T47D (cell line): ENCODE measurements around the gene SLC24A4.

ENCODE experiments used
- DNase-seq, 2 experiments: peaks; one replicate each; pipeline versions ENCODE4 v3.0.0 to v3.0.0-alpha.2; 2011 to 2012; ENCODE audit warnings: low read depth in 1 of 2, low spot score in 1 of 2
- JUND ChIP-seq: IDR thresholded peaks from 2 replicates; pipeline ENCODE4 v1.6.1; 2012; ENCODE audit warnings: low read depth
- in situ Hi-C: cut with HindIII; loops from 2 replicates; pipeline ENCODE4 v1.10.0; 2016; ENCODE audit warnings: low sequenced_read_pairs, low pct_unique_long_range_greater_than_20kb

SLC24A4 gene

GRCh38 chr14:92517761-92518160 lies 194.8 kb downstream of the SLC24A4 start:
- in situ Hi-C loops, result no loop called here

GRCh38 chr14:92519246-92520101 lies 196.5 kb downstream of the SLC24A4 start:
- TF ChIP-seq JUND, result no peak
- DNase-seq, result no peak
- in situ Hi-C loops, result no loop called here

More at GRCh38 chr14:92517761-92518160, 194.8 kb downstream of the SLC24A4 start:
- DNase-seq, result no peak
- TF ChIP-seq JUND, result no peak

GRCh38 chr14:92520102-92521057 lies 197.4 kb downstream of the SLC24A4 start:
- TF ChIP-seq JUND, result no peak
- no peak for DNase-seq
- in situ Hi-C loops, result no loop called here

GRCh38 chr14:92521058-92521415 lies 198.1 kb downstream of the SLC24A4 start:
- no peak for DNase-seq
- no peak for TF ChIP-seq JUND
- in situ Hi-C loops, result no loop called here

GRCh38 chr14:92523752-92524151 lies 200.8 kb downstream of the SLC24A4 start:
- TF ChIP-seq JUND, result no peak
- DNase-seq, result no peak
- in situ Hi-C loops, result no loop called here

GRCh38 chr14:92524602-92525185 lies 201.7 kb downstream of the SLC24A4 start:
- in situ Hi-C loops, result no loop called here
- DNase-seq, result no peak
- TF ChIP-seq JUND, result no peak

GRCh38 chr14:92525322-92526095 lies 202.5 kb downstream of the SLC24A4 start:
- TF ChIP-seq JUND, result no peak
- DNase-seq, result no peak
- in situ Hi-C loops, result no loop called here

GRCh38 chr14:92527721-92528120 lies 204.8 kb downstream of the SLC24A4 start:
- in situ Hi-C loops, result no loop called here
- no peak for DNase-seq
- TF ChIP-seq JUND, result no peak

- in situ Hi-C loops, result no loop called here
- no peak for TF ChIP-seq JUND
- no peak for DNase-seq
Observed at GRCh38 chr14:92528486-92529100, 205.6 kb downstream of the SLC24A4 start.

- no peak for TF ChIP-seq JUND
- DNase-seq, result no peak
- in situ Hi-C loops, result no loop called here
Observed at GRCh38 chr14:92529903-92530302, 206.9 kb downstream of the SLC24A4 start.

- no peak for TF ChIP-seq JUND
- no peak for DNase-seq
- in situ Hi-C loops, result no loop called here
Observed at GRCh38 chr14:92531106-92531873, 208.3 kb downstream of the SLC24A4 start.
